ENCODE results near the gene PRKRIP1.
A peak's percentile ranks its signal among the peaks of the same experiment; 100 is the strongest.

PRKRIP1 gene

DNA sequence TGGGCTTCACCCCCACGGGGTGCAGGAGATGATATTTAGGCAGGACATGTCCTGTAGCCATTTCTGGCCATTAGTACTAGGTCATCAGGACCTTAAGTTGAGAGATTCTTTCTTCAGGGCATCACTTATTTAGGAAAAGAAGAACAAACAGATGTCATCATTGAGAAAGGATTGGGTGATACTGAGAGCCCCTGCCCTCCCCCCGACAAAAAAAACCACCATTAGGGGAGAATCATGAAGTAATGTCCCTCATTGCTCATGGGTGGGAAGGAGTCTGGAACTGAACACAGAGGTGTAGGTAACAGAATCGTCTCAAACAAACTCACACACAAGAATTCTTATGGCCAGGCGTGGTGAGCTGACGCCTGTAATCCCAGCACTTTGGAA lies 30.8 kb downstream of the PRKRIP1 start:
- no peak overlapping the region for H3K56ac ChIP-seq (ENCODE audit: low read length)
- no peaks in the 10 kb centered on the region for H3K27me3 ChIP-seq (ENCODE audit: insufficient read depth, low read length, poor library complexity)
- H3K4me1 ChIP-seq (ENCODE audit: control insufficient read depth, low read depth, low read length), result peaks cover 5% of the 10 kb centered on the region
- no peak overlapping the region for H3K4me3 ChIP-seq (ENCODE audit: low read length)
- no peak overlapping the region for H2BK15ac ChIP-seq (replicated peaks; ENCODE audit: low read depth)
- H2BK120ac ChIP-seq (ENCODE audit: low read depth, low read length), result no peak overlapping the region
- no peak overlapping the region for H4K5ac ChIP-seq (ENCODE audit: low read length)
- no peak overlapping the region for H3K9ac ChIP-seq (ENCODE audit: low read length)
- H3K36me3 ChIP-seq (ENCODE audit: control insufficient read depth, insufficient read depth, low read length), result peaks cover 5% of the 10 kb centered on the region
- H2BK5ac ChIP-seq (ENCODE audit: low read length), result no peak overlapping the region
- H4K8ac ChIP-seq (ENCODE audit: low read depth, low read length), result no peak overlapping the region
- WGBS (ENCODE audit: extremely low coverage, insufficient coverage, low lambda C conversion rate), result no CpG with 5 or more reads among the region's 5 CpGs
- H3K4me2 ChIP-seq (ENCODE audit: low read length), result no peak overlapping the region
- H3K79me1 ChIP-seq (ENCODE audit: low read length), result no peaks in the 10 kb centered on the region
- no peak for DNase-seq
- no peak overlapping the region for H2AK5ac ChIP-seq (ENCODE audit: low read length)
- H3K23ac ChIP-seq (ENCODE audit: low read length), result no peak overlapping the region
- no peak overlapping the region for H3K4ac ChIP-seq (ENCODE audit: low read depth, low read length)
- no peaks in the 10 kb centered on the region for H3K79me2 ChIP-seq (ENCODE audit: control insufficient read depth, insufficient read depth, low read length)
- H3K18ac ChIP-seq (ENCODE audit: low read length), result no peak overlapping the region
- no peak overlapping the region for H3K27ac ChIP-seq (ENCODE audit: low read depth, low read length)

GRCh38 chr7:102429141-102429899 lies 33.2 kb downstream of the PRKRIP1 start:
- Histone ChIP-seq H2BK15ac (replicated peaks; ENCODE audit: low read depth) (no peak overlapping the region), H3K4me2 (ENCODE audit: low read length) (no peak overlapping the region), H2AK5ac (ENCODE audit: low read length) (no peak overlapping the region), H3K18ac (ENCODE audit: low read length) (no peak overlapping the region), H3K4me3 (ENCODE audit: low read length) (no peak overlapping the region), H3K79me1 (ENCODE audit: low read length) (no peaks in the 10 kb centered on the region), H3K36me3 (ENCODE audit: control insufficient read depth, insufficient read depth, low read length) (peaks cover 5% of the 10 kb centered on the region), H3K79me2 (ENCODE audit: control insufficient read depth, insufficient read depth, low read length) (no peaks in the 10 kb centered on the region), H4K5ac (ENCODE audit: low read length) (no peak overlapping the region), H3K23ac (ENCODE audit: low read length) (no peak overlapping the region), H3K9ac (ENCODE audit: low read length) (no peak overlapping the region), H3K27me3 (ENCODE audit: insufficient read depth, low read length, poor library complexity) (no peaks in the 10 kb centered on the region), H3K4ac (ENCODE audit: low read depth, low read length) (no peak overlapping the region), H3K27ac (ENCODE audit: low read depth, low read length) (no peak overlapping the region), H2BK5ac (ENCODE audit: low read length) (no peak overlapping the region), H3K56ac (ENCODE audit: low read length) (no peak overlapping the region), H2BK120ac (ENCODE audit: low read depth, low read length) (no peak overlapping the region), H4K8ac (ENCODE audit: low read depth, low read length) (no peak overlapping the region), H3K4me1 (ENCODE audit: control insufficient read depth, low read depth, low read length) (peaks cover 6% of the 10 kb centered on the region)
- WGBS (ENCODE audit: extremely low coverage, insufficient coverage, low lambda C conversion rate), result no CpG with 5 or more reads among the region's 10 CpGs
- DNase-seq, result no peak

- Histone ChIP-seq H3K9ac (ENCODE audit: low read length) (peak overlapping the region; percentile 9), H2BK120ac (ENCODE audit: low read depth, low read length) (no peak overlapping the region), H4K8ac (ENCODE audit: low read depth, low read length) (no peak overlapping the region), H3K4me2 (ENCODE audit: low read length) (no peak overlapping the region), H3K56ac (ENCODE audit: low read length) (peak overlapping the region; percentile 56), H3K36me3 (ENCODE audit: control insufficient read depth, insufficient read depth, low read length) (no peaks in the 10 kb centered on the region), H3K23ac (ENCODE audit: low read length) (no peak overlapping the region), H3K18ac (ENCODE audit: low read length) (no peak overlapping the region), H2BK5ac (ENCODE audit: low read length) (no peak overlapping the region), H2BK15ac (replicated peaks; ENCODE audit: low read depth) (no peak overlapping the region), H3K79me1 (ENCODE audit: low read length) (no peaks in the 10 kb centered on the region), H3K4ac (ENCODE audit: low read depth, low read length) (no peak overlapping the region), H3K4me3 (ENCODE audit: low read length) (no peak overlapping the region), H2AK5ac (ENCODE audit: low read length) (no peak overlapping the region), H3K79me2 (ENCODE audit: control insufficient read depth, insufficient read depth, low read length) (no peaks in the 10 kb centered on the region), H3K27ac (ENCODE audit: low read depth, low read length) (peak overlapping the region; percentile 81), H3K4me1 (ENCODE audit: control insufficient read depth, low read depth, low read length) (peaks cover 7% of the 10 kb centered on the region), H3K27me3 (ENCODE audit: insufficient read depth, low read length, poor library complexity) (no peaks in the 10 kb centered on the region), H4K5ac (ENCODE audit: low read length) (no peak overlapping the region)
- DNase-seq, result peak; percentile 70
- WGBS (ENCODE audit: extremely low coverage, insufficient coverage, low lambda C conversion rate), result no CpG with 5 or more reads among the region's 17 CpGs
Measured at GRCh38 chr7:102431617-102432298, 35.6 kb downstream of the PRKRIP1 start.

DNA sequence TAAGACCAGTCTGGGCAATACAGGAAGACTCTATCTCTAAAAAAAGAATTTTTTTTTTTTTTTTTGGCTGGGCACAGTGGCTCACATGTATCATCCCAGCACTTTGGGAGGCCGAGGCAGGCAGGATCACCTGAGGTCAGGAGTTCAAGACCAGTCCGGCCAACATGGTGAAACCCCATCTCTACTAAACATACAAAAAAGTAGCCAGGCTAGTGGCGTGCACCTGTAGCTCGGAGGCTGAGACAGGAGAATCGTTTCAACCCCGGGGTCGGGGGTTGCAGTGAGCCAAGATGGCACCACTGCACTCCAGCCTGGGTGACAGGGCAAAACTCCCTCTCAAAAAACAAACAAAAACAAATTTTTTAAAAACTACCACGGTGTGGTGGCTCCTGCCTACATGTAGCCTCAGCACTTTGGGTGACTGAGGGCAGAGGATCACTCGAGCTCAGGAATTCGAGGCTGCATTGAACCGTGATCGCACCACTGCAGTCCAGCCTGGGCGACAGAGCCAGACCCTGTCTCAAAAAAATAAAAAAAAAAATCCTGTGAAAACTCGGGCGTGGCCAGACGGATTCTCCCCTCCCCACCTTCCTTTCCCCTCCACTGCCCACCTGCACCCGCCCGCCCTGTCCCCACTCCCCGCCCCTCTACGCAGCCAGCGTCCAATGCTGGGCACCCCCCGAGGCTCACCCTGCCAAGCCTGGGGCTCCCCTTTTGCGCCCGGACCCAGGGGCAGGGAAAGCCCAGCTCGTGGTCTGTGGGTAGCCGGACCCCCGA lies 36.5 kb downstream of the PRKRIP1 start:
- Histone ChIP-seq H3K56ac (ENCODE audit: low read length) (peak overlapping the region; percentile 84), H3K4me1 (ENCODE audit: control insufficient read depth, low read depth, low read length) (peaks cover 7% of the 10 kb centered on the region), H2AK5ac (ENCODE audit: low read length) (no peak overlapping the region), H3K23ac (ENCODE audit: low read length) (no peak overlapping the region), H3K27me3 (ENCODE audit: insufficient read depth, low read length, poor library complexity) (no peaks in the 10 kb centered on the region), H4K5ac (ENCODE audit: low read length) (no peak overlapping the region), H3K36me3 (ENCODE audit: control insufficient read depth, insufficient read depth, low read length) (no peaks in the 10 kb centered on the region), H3K79me1 (ENCODE audit: low read length) (no peaks in the 10 kb centered on the region), H3K9ac (ENCODE audit: low read length) (peak overlapping the region; percentile 76), H3K4me2 (ENCODE audit: low read length) (peak overlapping the region; percentile 85), H4K8ac (ENCODE audit: low read depth, low read length) (peak overlapping the region; percentile 93), H2BK120ac (ENCODE audit: low read depth, low read length) (peak overlapping the region; percentile 90), H2BK5ac (ENCODE audit: low read length) (no peak overlapping the region), H3K27ac (ENCODE audit: low read depth, low read length) (peak overlapping the region; percentile 77), H3K18ac (ENCODE audit: low read length) (peak overlapping the region; percentile 98), H3K79me2 (ENCODE audit: control insufficient read depth, insufficient read depth, low read length) (no peaks in the 10 kb centered on the region), H3K4me3 (ENCODE audit: low read length) (peak overlapping the region; percentile 43), H2BK15ac (replicated peaks; ENCODE audit: low read depth) (peak overlapping the region; percentile 21), H3K4ac (ENCODE audit: low read depth, low read length) (peak overlapping the region; percentile 64)
- no CpG with 5 or more reads among the region's 27 CpGs for WGBS (ENCODE audit: extremely low coverage, insufficient coverage, low lambda C conversion rate)
- no peak for DNase-seq

DNA sequence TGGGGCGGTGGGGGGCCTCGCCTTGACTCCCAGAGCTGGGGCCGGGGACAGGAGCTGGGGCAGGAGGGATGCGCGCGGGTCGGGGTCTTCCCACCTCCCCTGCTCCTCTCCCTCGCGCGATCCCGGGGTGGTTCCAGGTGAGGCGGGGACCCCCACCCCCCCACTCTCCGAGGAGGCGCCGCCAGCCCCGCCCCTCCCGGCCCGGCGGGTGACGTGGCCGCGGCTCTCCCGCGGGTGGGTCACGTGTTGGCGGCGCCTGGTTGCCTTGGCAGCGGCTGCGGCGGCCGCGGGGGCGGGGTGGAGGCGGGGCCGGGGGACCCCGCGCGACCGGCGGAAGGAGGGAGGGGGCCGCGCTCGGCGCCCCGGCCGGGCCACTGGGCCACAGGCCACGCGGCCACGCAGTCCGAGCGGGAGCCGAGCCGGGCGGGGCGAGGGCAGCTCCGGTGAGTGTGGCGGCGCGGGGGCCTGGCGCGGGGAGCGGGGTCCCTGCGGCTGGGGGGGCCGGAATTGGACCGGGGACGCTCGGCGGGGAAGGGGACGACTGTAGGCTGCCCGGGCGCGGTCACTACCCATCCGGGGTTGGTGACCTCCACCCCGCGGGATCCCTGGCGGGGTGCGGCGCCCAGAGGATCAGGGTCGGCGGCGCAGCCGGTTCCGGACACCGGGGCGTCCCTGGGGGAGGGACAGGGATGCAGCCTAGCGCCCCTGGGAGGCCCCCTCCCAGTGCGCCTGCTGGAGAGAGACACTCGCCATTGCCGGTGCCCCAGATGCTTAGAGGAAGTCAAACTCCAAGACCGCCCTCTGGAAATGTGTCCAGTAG lies 37.3 kb downstream of the PRKRIP1 start, which contains the start of gene ORAI2:
Gene ORAI2 (plus strand): TSS at position 357 of the 820 bp plus-strand sequence. CDS start 5,382 bp downstream, outside the sequence.
- Histone ChIP-seq H3K79me1 (ENCODE audit: low read length) (no peaks in the 10 kb centered on the region), H3K18ac (ENCODE audit: low read length) (peak within 1 kb of the TSS; percentile 98), H3K9ac (ENCODE audit: low read length) (peak within 1 kb of the TSS; percentile 76), H2BK5ac (ENCODE audit: low read length) (no peak within 1 kb of the TSS), H3K56ac (ENCODE audit: low read length) (peak within 1 kb of the TSS; percentile 89), H3K79me2 (ENCODE audit: control insufficient read depth, insufficient read depth, low read length) (no peaks in the 10 kb centered on the region), H3K23ac (ENCODE audit: low read length) (no peak within 1 kb of the TSS), H2AK5ac (ENCODE audit: low read length) (no peak within 1 kb of the TSS), H3K27ac (ENCODE audit: low read depth, low read length) (peak within 1 kb of the TSS; percentile 77), H2BK15ac (replicated peaks; ENCODE audit: low read depth) (peak within 1 kb of the TSS; percentile 21), H2BK120ac (ENCODE audit: low read depth, low read length) (peak within 1 kb of the TSS; percentile 90), H3K27me3 (ENCODE audit: insufficient read depth, low read length, poor library complexity) (no peaks in the 10 kb centered on the region), H3K4ac (ENCODE audit: low read depth, low read length) (peak within 1 kb of the TSS; percentile 79), H4K8ac (ENCODE audit: low read depth, low read length) (peak within 1 kb of the TSS; percentile 93), H3K4me1 (ENCODE audit: control insufficient read depth, low read depth, low read length) (peaks cover 7% of the 10 kb centered on the region), H3K4me2 (ENCODE audit: low read length) (peak within 1 kb of the TSS; percentile 85), H3K36me3 (ENCODE audit: control insufficient read depth, insufficient read depth, low read length) (no peaks in the 10 kb centered on the region), H4K5ac (ENCODE audit: low read length) (no peak within 1 kb of the TSS), H3K4me3 (ENCODE audit: low read length) (peak within 1 kb of the TSS; percentile 66)
- peak; percentile 64 for DNase-seq
- WGBS (ENCODE audit: extremely low coverage, insufficient coverage, low lambda C conversion rate), result no CpG with 5 or more reads among the region's 90 CpGs
